ENCODE measurements around the gene F5. TPM values are rescaled to one million over a fixed set of nuclear protein-coding genes. Genes with fewer than 3 reads are reported as not detected.
"Not testable (repeated sequence)": the region's sequence is repeated elsewhere in the genome, so short reads cannot be mapped to it uniquely, and the experiment has no call there.

The F5 gene
- total RNA-seq, 1 donor from 2014 or later = not detected

GRCh38 chr1:169511316-169512005 is 74.8 kb downstream of the F5 start:
- DNase-seq (ENCODE audit: low read depth in 2 of 2) = peak in 1 of 2 donors; percentile 9

- no peak for DNase-seq (ENCODE audit: low read depth in 2 of 2)
Measured at GRCh38 chr1:169510060-169510459, 76.2 kb downstream of the F5 start.

- no peak for DNase-seq (ENCODE audit: low read depth in 2 of 2)
Measured at GRCh38 chr1:169509354-169509753, 76.9 kb downstream of the F5 start.

- DNase-seq (ENCODE audit: low read depth in 2 of 2) = no peak
Measured at GRCh38 chr1:169508432-169509338, 77.6 kb downstream of the F5 start.

GRCh38 chr1:169507413-169507812 is 78.9 kb downstream of the F5 start:
- no peak for DNase-seq (ENCODE audit: low read depth in 2 of 2)

GRCh38 chr1:169503601-169504000 is 82.7 kb downstream of the F5 start:
- not testable (repeated sequence) for DNase-seq (ENCODE audit: low read depth in 2 of 2)

GRCh38 chr1:169499807-169500206 is 86.5 kb downstream of the F5 start:
- DNase-seq (ENCODE audit: low read depth in 2 of 2) = no peak

- no peak for DNase-seq (ENCODE audit: low read depth in 2 of 2)
Measured at GRCh38 chr1:169497317-169497716, 89.0 kb downstream of the F5 start.

- DNase-seq (ENCODE audit: low read depth in 2 of 2) = no peak
Measured at GRCh38 chr1:169495916-169496315, 90.4 kb downstream of the F5 start.

- DNase-seq (ENCODE audit: low read depth in 2 of 2) = no peak
Measured at GRCh38 chr1:169495046-169495775, 91.1 kb downstream of the F5 start.

- DNase-seq (ENCODE audit: low read depth in 2 of 2) = no peak
Measured at GRCh38 chr1:169494343-169494742, 91.9 kb downstream of the F5 start.

- DNase-seq (ENCODE audit: low read depth in 2 of 2) = no peak
Measured at GRCh38 chr1:169493251-169493650, 93.0 kb downstream of the F5 start.

GRCh38 chr1:169491845-169492281 is 94.4 kb downstream of the F5 start:
- DNase-seq (ENCODE audit: low read depth in 2 of 2) = no peak

GRCh38 chr1:169488157-169488556 is 98.1 kb downstream of the F5 start:
- no peak for DNase-seq (ENCODE audit: low read depth in 2 of 2)

- DNase-seq (ENCODE audit: low read depth in 2 of 2) = no peak
Measured at GRCh38 chr1:169487561-169487960, 98.7 kb downstream of the F5 start.

- DNase-seq (ENCODE audit: low read depth in 2 of 2) = no peak
Measured at GRCh38 chr1:169487133-169487532, 99.1 kb downstream of the F5 start.

GRCh38 chr1:169486281-169487051 is 99.8 kb downstream of the F5 start:
- DNase-seq (ENCODE audit: low read depth in 2 of 2) = peak in 1 of 2 donors; percentile 24

- DNase-seq (ENCODE audit: low read depth in 2 of 2) = peak; percentile 94 to 99
Measured at GRCh38 chr1:169485431-169486280, 100.6 kb downstream of the F5 start, which contains the start of gene SLC19A2. TSS of gene SLC19A2 (minus strand) at chr1:169485944. CDS start at chr1:169485766, 178 bp downstream.

- DNase-seq (ENCODE audit: low read depth in 2 of 2) = peak in 1 of 2 donors; percentile 62
Measured at GRCh38 chr1:169484683-169485430, 101.4 kb downstream of the F5 start.
